GM19467 (cell line): ENCODE measurements around the gene FAM72C.
"Not testable (repeated sequence)": the region's sequence is repeated elsewhere in the genome, so short reads cannot be mapped to it uniquely, and the experiment has no call there.

ENCODE experiments used
- ATAC-seq: cut with Tn5 transposase; IDR thresholded peaks from one replicate; pipeline ENCODE4 v1.9.1; 2021; ENCODE audit warnings: mild to moderate bottlenecking, moderate library complexity; ENCODE audit not compliant: unreplicated experiment

FAM72C gene

DNA sequence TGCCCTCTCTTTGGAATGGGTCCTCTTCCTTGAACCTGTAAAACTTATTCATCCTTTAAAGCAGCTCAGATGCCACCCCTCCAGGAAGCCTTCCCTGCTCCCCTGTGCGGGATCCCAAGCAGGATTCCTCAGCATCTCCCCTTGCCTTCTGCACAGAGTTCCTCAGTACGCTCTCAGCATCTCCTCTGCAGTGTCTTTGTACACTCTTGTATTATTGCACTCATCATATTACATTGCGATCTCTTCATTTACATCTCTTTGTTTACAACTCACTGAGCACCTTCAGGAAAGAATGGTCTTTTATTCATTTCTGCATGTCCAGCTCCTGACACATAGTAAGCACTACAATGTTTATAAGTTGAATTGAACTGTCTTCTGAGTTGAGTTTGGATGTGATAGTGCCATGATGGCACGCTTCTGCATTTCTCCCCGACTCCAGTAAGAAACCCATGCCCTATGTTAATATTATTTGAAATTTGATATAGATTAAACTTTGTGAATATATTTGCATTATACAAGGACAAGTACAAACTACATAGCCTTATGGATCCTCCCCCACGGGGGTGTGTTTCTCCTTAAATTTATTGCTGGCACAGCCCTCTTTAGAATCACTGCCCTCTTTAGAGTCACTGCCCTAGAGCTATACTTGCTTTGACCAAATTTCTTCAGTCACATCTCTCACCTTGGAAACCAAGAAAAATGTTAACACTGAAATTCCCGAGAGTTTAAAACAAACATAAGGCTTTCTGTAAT, 13.1 kb upstream of the FAM72C start:
- not testable (repeated sequence) for ATAC-seq

DNA sequence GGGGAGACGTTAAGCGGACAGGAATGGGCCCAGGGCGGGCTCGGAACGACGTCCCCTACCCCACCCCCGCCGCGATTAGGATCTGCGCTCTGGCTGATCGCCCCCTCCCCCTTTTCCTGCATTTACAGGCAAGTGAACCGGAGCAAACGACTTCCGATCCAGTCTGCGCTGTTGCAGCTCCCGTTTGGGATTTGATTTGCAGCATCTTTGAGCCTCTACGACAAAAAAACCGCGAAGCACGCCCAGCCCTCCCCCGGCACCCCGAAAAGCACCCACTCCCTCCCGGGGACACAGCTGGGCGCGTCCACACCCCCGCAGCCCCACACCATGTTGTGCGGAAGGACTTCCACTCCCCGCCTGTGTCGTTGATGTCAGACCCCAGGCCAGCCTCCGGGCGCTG, 2.6 kb upstream of the FAM72C start:
- ATAC-seq: not testable (repeated sequence)

DNA sequence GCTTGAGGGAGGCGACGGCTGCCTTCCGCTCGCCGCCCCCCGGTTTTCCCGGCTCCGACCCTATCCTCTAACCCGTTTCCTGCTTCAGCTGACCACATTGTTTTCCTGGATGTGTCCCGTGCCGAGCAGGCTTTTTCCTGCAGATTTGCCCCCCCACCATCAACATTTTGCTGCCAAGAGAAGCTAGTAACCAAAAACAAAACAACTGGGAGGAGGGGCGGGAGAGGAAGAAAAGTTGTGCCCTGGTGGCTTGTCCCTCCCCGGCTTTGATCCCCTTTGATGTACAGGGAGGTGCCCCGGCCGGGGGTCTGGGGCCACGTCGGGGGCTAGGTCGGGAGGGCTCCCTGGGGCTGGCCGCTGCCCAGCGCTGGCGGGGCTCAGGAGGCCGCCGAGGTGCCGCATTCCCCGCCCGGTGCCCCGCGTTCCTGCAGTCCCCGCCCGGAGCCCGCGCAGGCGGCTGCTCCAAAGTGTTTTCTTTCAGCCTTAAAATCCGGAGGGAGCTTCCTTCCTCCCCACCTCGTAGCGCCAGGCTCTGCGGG, 2.2 kb upstream of the FAM72C start:
- ATAC-seq: not testable (repeated sequence)

DNA sequence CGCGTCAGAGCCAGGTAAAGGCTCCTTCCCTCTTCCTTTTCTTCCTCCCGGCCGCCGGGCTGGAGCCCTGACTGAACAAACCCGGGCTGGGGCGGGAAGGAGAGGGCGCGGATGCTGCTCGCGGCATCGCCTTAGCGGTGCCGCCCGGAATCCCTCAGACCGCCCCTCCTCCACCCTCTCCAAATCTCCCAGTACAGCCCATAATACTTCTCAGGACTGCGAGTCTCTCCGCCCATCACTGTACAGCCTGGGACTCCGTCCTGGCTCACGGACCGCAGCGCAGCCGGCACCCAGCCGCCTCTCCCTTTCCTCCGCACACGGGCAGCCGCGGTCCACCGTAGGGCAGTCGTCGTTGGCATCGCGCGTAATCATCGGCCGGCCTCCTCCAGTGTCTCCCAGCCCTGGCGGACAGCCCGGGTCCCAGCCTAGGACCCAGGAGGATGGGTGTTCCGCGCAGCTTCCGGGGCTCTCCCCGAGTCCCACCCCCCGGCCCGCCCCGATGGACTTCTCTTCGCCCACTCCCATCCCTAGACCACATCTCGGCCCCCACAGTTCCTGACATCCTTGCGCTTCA, 1.1 kb upstream of the FAM72C start:
- ATAC-seq: peak; percentile 6

DNA sequence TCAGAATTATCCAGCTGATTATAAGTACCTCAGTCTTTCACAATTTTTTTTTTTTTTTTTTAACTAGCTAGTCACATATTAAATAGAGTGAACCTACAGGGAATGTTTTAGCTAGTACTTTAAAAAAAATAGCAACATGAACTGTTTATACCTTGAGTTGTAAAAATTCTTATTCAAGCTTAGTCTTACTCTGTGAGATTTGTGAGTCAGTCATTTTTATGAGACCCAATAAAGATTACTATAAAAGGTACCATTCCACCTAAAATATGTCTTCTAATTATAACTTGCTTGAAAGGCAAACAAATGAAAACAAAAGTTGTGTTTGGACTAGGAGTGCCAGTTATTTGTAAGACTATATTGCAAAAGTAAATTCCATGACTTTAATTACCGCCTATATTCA, 5.9 kb downstream of the FAM72C start:
- ATAC-seq: not testable (repeated sequence)

DNA sequence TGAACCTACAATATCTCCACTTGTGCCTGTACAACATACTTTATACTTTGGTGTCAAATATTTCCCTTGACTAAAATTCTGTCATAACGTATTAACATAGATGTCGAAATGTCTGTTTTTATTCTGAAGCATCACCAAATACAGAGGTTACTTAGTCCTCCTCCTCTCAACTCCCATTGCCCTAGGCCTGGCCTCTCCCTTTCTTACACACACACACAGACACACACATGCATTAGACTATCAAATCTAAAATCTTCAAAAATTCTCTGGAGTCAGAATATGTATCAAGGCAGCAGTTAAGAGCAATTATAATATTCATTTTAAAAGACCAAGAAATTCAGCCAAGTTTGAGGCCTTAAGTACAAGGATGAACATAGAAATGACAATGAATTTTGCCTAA, 7.5 kb downstream of the FAM72C start:
- ATAC-seq: not testable (repeated sequence)

DNA sequence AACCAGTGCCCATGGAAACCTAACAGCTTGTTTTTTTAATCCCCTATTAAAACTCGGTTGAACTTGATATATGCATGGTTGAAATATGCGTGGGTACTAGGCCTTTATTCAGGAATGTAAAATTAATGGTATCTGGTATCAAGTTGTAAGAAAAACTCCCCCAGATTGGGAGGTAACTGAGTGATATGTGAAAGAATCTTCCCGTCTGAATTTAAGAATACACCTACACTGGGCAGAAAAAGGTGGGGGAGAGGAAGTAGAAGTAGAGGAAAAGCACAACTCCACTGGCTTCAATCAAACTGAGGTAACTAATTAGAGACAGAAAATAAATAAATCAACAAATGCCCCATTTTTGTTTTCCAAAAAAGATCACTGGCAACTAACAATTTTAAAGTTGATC, 15.9 kb downstream of the FAM72C start:
- not testable (repeated sequence) for ATAC-seq

DNA sequence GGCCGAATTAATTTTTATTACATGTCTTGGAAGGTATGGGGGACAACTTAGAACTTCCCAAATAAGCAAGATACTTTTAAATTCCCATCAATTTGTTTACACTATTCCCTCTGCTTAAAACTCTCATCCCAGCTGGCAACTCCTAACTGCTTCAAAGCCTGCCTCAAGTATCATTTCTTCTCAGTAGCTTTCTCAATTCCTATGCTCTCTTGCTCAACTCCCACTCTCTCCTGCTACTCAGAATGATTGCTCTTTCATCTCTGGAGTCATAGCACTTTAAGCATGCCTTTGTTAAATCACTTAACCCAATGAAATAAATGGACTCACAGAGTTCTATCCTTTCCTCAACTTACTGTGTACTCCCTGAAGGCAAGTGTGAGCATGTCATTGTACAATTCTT, 18.9 kb downstream of the FAM72C start:
- ATAC-seq: not testable (repeated sequence)

DNA sequence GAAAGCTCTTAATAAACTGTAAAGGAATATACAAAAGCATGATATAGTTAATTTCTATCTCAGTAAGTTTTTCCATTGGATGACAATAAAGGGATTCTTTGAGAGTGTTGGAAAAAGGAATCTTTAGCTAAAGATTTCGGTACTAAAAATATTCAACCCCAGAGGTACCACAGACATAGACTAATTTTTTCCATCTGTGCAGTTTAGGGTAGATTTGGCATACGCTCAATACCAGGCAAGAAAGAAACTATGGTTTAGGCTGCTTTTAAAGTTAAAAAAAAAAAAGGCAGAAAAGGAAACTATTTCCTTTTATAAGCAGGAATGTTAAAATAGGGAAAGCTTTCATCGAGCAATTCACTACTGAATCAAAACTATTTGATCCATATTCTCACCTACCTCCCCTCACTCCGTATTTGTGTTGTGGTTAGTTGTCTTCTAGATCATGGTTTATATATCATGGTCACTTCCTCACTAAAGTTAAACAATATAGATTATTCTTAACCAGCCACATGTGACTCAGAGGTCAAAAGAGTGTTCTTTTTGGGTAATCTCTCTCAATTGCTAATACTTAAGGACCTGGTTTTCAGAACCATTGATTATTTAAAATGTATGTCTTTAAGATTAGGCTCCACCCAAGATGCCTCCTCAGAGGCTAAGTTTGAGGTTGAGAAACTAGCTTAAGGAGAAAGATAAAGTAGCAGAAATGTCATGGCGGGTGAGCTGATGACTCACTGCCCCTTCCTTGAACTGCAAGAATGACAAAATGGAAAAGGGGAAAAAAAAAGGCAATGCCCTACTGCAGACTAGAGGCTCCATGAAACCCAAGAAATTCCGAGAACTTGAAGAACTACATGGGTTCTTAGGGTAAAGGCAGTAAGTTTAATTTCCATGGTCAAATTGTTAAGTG, 20.0 kb downstream of the FAM72C start:
- not testable (repeated sequence) for ATAC-seq

DNA sequence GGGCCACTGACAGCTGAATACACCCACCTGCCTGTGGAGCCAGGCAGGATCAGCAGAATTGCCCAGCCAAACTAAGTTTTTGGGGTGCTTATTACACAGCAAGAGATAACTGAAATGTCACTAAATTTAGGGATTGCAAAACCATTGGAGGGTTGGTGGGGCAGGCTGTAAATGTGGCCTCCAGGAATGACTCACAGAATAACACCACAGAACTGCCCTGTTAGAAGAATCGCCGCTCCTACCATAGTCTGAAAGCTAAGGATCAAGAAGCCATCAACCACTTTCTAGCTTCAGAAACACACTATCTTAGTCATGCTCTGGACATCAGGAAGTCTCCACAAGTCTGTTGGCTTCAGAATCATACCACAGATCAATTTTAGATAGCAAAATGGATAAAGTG, 24.0 kb downstream of the FAM72C start:
- ATAC-seq: not testable (repeated sequence)

DNA sequence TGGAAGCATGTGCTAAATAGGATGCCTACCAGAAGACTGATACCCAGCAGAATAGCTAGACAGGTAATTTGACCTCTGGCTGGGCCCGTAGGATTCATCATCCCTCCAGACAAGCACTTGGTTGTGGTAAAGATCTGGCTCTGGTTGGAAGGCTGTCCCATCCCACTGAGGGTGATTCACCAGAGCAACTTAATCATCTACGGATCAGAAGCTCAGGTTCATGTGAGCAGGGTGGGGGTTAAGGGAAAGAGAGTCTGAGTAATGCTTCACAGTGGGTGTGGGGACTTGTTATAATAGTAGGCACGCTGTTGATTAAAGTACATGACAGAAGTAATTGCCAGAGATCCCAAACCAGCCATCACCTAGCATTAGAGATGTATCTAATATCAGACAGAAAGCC, 26.5 kb downstream of the FAM72C start:
- ATAC-seq: not testable (repeated sequence)

DNA sequence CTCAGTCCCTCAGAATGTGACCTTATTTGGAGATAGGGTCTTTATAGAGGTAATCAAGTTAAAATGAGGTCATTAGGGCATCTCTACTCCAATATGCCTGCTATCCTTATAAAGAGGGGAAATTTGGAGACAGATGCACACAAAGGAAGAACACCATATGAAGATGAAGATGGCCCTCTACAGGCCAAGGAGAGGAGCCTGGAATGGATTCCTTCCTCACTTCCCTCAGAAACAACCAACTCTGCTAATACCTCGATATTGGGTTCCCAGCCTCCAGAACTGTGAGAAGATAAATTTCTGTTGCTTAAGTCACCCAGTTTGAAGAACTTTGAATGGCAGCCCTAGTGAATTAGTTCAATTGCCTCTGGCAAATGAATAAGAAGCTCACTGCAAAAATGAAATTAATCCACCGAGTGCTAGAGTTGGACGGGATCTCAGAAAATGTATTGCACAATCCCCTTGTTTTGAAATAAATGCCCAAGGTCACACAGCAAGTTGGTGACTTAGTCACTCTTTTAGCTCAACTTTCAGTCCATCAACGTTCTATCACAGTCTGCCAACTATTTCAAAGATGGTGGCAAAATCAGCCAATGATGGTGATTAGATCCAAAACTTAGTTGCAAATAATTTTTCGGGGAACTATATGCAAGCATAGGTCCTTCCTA, 27.1 kb downstream of the FAM72C start:
- not testable (repeated sequence) for ATAC-seq

DNA sequence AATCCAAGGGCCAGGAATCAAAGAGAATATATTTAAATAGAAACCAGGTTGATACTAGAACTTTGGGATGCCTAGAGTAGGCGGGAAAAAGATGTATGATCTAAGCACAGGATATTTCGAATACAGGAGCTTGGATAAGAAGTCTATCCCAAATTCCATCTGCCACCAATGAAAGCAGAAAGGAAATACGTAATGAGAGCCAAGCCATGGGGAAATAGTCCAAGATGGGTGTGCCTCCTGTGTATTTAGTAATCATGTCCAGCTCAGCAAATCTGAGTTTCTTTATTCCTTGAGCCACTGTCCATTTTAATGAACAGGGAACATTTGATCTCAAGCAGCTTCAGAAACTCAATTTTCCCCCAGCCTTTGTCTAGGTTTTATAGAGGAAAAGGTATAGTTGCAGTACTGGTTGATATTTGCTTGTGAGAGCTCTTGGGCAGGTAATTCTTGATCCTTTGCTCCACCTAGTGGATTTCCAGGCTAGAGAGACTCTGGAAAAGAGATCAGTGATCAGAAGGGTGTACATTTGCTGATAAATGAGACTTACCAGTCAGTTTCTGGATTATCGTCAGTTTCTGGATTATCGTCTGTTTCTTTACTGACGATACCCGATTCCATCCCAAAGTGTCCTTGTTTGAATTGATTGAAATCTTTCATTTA, 28.3 kb downstream of the FAM72C start:
- not testable (repeated sequence) for ATAC-seq

DNA sequence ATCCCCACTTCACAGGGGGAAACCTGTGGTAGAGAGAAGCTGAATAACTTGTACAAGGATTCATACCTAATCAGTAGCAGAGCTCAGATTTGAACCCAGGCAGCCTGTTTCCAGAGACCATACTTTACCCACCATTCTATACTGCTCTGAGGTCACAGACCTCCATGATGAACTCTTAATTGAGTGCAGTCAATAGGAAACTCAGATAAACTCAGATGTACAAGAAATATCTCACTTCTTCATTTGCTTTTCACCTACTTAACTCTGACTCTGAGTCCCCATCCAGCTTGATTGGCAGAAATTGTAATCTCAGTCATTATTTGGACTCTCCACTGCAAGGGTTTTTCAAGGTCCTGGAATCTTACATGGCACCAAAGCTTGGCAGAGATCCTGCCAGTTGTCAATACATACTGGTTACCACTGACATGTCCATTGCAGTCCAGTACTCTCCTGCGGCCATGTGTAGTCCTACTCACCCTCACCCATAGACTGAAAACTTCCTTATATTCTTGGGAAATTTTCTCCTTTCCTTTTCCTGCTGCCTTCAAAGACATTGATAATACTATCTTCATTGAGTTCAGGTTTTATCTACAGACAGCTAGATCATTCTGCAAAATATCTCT, 29.4 kb downstream of the FAM72C start:
- not testable (repeated sequence) for ATAC-seq

DNA sequence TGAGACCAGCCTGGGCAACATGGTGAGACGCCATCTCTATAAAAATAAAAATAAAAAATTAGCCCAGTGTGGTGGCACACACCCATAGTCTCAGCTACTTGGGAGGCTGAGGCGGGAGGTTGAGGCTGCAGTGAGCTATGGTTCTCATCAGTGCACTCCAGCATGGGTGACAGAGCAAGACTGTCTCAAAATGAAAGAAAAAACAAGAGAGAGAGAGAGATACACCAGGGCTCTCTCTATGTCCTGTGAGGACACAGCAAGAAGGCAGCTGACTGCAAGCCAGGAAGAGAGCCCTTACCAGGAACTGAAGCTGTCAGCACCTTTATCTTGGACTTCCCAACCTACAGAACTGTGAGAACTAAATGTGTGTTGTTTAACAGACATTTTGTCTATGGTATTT, 32.1 kb downstream of the FAM72C start:
- not testable (repeated sequence) for ATAC-seq

DNA sequence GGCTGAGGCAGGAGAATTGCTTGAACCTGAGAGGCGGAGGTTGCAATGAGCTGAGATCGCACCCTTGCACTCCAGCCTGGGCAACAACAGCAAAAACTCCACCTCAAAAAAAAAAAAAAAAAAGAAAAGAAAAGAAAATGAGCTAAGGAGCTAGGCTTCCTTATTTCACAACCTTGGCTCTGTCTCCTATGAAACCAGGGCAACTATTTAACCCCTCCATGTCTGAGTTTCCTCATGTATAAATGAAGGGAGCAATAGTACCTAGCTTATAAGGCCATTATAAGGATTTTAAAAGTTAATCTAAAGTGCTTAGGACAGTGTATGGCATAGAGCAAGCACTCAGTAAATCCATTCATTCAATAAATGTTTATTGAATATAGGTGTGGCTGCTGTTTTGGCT, 32.9 kb downstream of the FAM72C start:
- ATAC-seq: not testable (repeated sequence)

DNA sequence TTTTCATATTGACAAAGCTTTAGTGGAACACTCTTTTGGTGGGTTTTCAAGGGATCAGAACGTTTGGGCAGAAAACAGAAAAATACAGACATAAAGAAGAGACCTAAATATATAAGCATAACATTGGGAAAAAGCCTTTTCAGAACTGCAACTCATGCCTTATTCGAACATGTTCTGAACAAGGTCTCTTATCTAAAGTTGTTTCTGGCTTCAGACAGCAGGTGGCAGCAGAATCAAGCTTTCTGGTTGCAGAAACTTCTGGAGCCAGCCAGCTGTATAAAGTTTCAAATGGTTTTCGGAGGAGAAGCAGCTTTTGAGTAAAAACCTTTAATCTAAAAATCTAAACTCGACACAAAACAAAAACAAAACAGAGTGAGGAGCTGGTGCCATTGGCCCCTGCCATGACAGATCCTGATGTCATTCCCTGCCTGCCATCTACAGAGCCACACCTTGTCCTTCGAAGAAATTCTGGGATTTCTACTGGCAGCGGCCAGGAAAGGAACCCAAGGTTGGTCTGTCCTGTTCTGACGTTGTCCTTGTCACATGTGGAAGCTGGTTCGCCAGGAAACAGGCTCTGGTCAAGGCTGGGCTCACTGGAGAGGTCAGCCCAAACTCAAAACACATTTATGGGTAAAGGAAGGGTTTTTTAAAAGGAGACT, 35.2 kb downstream of the FAM72C start:
- not testable (repeated sequence) for ATAC-seq

DNA sequence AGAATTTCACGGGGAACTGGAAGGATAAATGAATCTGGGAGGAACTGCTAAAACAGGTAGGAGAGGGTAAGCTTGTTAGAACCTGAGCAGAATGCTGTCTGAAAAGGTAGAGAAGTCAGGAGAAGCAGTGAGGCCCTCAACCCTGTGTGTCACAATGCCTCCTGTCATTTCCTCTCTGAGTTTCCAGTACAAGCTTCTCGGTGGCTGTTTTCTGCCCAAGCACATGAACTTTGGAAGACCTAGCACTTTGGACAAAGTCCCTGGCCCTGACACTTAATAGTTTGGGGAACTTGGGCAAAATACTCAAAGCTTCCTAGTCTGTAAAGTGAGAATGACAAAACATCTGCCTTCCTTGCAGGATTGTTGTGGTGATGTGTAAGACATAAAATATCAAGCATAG, 52.7 kb downstream of the FAM72C start:
- not testable (repeated sequence) for ATAC-seq

DNA sequence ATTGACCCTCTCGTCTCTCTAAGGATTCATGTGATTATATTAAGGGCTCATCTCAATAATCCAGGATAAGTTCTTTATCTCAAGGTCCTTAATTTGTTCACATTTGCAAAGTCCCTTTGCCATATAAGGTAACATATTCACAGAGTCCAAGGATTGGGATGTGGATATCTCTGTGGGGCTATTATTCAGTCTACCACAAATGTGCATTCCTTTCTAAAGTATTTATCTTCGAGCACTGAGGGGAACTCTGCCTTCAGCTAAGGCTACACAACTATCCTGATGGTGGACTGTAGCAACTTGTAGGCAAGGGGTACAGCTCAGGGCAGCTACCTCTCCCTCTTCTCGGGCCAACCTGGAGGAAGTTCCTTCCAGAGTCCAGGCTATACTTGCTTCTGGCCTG, 53.2 kb downstream of the FAM72C start:
- ATAC-seq: not testable (repeated sequence)
